A549 treated with Hydrocortisone at 1 μM for 4 hours (cell line): Measurements from ENCODE around the gene SLC5A11. TPM values are rescaled to one million over a fixed set of nuclear protein-coding genes. Genes with fewer than 3 reads are reported as not detected.

Source experiments
- total RNA-seq: library from RNA; stranded (reverse); fragments of 200-300 nt; extraction: Qiagen RNA extraction; gene quantifications from 5 replicates; pipeline ENCODE4 v1.2.3, GENCODE V29; 2022

SLC5A11 gene, protein sequence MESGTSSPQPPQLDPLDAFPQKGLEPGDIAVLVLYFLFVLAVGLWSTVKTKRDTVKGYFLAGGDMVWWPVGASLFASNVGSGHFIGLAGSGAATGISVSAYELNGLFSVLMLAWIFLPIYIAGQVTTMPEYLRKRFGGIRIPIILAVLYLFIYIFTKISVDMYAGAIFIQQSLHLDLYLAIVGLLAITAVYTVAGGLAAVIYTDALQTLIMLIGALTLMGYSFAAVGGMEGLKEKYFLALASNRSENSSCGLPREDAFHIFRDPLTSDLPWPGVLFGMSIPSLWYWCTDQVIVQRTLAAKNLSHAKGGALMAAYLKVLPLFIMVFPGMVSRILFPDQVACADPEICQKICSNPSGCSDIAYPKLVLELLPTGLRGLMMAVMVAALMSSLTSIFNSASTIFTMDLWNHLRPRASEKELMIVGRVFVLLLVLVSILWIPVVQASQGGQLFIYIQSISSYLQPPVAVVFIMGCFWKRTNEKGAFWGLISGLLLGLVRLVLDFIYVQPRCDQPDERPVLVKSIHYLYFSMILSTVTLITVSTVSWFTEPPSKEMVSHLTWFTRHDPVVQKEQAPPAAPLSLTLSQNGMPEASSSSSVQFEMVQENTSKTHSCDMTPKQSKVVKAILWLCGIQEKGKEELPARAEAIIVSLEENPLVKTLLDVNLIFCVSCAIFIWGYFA
- 0.22 to 0.51 TPM (median 0.36 TPM) in 5 replicates for total RNA-seq

GRCh38 chr16:24845726-24846547 is at the start of gene SLC5A11:
SLC5A11 (plus strand) TSS chr16:24845963; CDS start chr16:24858644, 12,681 bp downstream.

Other genes starting within 250 kb of the SLC5A11 start
- gene TNRC6A, start 116.3 kb upstream of the SLC5A11 start, total RNA-seq, result 25.3 to 33.9 TPM (median 28.8 TPM) in 5 replicates
- gene ARHGAP17, start 169.4 kb downstream of the SLC5A11 start, total RNA-seq, result 64.0 to 75.9 TPM (median 69.7 TPM) in 5 replicates